Renal pelvis (tissue), 4 donors: ENCODE measurements around the gene CST6. TPM values are rescaled to one million over a fixed set of nuclear protein-coding genes. Genes with fewer than 3 reads are reported as not detected.
"Not testable (repeated sequence)": the region's sequence is repeated elsewhere in the genome, so short reads cannot be mapped to it uniquely, and the experiment has no call there.

Experiments used
- DNase-seq: peaks from one replicate; pipeline ENCODE4 v3.0.0-alpha.2; 2013
- polyA plus RNA-seq, 3 donors: library from polyadenylated mRNA; unstranded; fragments of 120-200 nt; gene quantifications; one replicate each; pipeline ENCODE4 v1.2.1, GENCODE V29; 2013; ENCODE audit not compliant: insufficient read length in 3 of 3

The CST6 gene
- polyA plus RNA-seq, 3 donors: not detected

DNA sequence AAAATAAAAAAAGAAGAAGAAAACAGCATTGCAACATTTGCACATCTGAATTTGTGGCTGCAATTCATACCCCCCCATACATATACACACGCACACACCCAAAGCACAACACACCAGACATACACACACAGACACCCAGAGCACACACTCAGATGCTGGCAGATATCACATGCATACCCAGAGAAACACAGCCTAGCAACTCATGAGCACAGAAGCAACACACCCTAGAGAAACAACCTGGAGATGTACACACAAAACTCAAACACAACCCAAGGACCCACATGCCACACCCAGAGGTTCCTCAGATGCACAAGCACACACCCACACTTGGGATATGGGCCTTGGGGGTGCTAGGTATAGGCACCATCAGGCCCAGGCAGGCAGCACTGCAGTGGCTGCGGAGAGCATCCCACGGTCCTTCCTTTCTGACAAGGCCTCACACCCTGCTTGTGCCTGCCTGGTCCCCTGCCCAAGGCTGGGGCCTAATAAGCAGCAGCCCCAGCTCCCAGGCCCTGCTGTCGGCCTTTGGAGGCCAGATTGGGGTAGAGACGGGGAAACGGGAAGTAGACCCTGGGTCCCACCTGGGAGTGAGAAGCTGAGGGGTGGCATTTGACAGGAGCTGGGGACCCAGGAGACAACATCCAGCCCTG is 3.1 kb downstream of the CST6 start:
- no peak for DNase-seq

DNA sequence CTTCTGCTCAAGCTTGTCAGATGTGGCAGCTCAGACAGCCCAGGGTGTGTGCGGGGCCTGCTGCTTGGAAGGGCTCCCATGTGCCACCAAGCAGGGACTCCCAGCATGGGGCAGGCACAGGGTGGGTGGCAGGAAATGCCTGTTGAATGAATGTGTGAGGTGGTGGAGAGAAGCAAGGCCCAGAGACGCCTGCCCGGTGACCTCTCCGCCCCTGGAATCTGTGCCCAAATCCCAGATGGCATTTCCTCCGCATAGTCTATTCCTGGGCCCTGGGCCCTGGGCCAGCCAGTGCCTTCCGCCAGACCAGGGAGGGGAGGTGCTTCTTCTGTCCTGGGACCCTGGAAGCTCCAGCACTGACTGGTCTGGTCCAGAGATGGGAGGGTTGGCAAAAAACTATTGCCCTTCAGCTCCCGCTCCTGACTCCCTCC is 3.7 kb downstream of the CST6 start:
- no peak for DNase-seq

DNA sequence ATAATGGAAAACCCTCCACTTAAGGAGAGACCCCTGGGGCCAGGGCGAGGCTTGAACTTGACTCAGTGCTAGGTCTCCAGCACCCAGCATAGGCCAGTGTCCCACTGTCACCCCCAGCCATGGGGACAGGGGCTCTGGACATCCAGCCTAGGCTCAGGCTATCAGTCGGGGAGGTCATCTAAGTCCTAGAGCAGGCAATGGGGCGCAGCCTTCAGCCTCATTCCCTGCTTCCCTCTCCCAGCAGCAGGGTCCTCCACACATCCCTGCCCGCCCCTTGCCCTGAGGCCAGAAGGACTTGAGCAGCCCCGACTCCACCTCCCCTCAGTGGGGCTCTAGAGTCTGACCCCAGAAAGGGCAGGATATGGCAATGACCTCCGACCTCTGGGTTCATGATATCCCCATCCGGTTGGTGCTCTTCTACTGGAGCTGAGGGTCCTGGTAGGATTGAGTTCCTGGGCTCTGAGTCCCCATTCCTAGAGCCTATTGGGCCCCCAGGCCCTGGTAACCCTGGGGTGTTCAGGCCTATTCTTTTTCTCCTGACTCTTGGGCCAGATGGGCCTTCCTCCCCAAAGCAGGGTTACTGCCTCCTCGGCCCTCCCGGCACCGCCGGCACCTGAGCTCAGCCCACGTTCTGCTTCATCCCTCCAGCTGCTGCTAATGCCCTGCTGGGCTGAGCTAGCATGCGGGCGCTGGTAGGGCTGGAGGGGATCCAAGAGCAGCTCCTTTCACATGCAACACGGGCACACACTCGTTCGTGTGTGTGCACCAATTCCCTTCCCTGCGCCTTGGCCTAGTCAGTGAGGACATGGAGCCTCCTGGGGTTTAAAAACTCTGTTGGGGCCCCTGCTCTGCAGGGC is 4.4 kb downstream of the CST6 start:
- DNase-seq: no peak

DNA sequence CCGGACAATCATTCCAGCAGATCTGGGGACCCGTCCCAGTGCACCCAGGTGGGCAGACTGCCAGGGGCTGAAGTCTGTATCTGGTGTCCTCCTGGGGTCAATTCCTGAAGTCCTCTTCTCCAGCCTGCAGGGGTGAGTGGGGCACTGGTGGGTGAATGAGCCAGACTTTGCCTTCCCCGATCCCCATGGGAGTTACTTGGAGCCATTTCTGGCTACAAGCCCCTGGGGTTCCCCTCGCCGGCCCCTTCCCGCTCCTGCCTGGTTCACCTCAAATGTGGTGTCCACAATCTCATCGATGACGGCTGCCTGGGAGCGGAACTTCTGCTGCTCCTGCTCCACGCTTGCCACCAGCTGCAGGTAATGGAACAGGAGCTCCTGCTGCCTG is 5.0 kb downstream of the CST6 start:
- DNase-seq: no peak

DNA sequence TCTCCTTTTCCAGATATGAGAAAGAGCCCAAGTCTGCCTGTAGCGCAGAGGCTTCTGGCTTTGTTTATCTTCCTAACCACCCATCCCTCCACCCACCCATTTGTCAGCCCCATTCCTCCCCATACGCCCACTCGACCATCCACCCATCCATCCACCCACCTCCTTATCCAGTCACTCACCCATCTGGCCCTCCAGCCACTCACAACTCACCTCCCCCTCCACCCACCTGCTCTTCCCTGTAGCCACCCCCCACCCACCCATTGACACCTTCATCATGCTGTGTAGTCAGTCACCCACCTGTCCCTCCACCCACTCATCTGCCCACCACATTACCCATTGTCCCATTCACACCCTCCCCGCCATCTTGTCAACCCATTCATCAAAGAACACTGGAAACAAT is 5.5 kb downstream of the CST6 start:
- DNase-seq: no peak

DNA sequence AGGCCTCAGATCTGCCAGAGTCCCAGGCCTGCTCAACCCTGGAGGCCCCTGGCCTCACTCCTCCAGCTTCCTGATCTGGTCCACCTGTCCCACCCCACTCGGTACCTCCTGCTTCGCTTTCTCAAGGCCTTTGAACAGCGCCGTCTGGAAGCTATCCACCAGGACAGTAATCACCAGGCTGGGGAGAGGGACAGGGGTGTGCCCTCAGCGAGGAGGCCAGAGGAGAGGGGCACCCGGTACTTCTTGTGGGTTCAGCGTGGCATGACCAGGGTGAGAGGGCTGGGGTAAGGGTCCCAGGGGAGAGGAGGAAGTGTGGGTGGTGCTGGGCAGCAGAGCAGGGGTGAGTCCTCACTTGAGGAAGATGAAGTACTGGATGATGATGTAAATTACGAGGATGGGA is 8.4 kb downstream of the CST6 start:
- no peak for DNase-seq

DNA sequence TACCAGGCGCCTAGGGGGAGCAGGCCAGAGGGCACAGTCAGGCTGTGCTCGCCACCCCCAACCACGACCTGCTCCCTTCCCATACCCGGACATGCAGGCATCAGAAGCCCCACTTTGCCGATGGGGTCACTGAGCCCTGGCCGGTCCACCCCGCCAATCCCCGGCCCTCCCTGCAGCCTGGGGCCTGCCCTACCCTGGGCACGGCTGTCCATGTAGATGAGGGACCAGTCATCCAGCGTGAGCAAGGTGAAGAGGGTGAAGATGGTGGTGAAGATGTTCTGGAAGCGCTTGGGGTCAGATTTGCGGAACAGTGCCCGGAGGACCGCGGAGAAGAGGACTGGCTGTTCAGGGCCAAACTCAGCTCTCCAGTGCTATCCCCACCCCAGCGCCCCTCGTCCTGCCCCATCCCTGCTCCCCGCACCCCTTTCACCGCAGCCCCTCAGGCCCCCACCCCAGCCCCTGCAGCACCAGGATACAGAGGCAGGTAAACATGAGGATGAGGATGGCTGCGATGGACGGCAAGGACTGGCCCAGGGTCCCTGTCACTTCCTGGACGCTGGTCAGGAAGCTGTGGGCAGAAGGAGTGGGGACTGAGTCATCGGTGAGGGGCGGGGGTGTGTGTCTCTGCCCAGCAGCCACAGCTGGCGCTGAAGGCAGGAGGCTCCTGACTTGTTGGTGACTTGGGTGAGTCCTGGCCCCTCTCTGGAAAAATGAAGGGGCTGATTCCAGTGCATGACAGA is 9.0 kb downstream of the CST6 start:
- no peak for DNase-seq

DNA sequence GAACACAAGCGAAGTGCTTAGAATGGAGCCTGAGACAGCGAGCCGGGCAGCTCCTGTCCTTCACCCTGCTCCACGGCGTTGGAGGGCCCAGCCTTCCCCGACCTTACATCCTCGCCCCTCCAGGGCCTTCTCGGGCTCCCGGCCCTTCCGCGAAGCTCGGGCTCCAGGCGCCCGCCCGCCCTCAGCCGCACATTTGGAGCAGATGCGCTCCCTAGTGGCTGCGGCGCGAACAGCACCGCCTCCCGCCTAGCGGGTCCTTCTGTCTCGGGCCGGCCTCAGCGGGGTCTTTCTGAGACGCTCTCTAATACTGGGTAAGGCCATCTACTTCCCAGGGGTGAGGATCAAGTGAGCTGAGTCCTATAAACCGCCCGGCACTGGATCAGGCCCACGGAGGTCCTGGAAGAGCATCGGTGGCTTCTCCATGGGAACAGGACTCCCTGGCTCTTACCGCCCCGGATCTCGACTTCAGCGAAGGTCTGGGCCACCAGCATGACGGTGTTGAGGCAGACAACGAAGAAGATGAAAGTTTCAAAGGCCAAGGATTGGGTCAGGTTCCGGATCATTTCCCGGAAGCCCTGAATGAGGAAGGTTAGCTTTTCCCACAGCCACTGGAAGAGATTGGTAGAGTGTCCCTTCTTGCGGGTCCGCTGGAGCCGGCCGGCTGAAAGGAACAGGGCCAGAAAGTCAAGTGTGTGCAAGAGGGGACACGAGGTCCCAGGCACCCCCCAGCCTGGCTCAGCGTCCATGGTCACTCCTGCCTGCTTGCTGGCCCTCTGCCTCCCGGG is 10.8 kb downstream of the CST6 start:
- peak; percentile 44 for DNase-seq

DNA sequence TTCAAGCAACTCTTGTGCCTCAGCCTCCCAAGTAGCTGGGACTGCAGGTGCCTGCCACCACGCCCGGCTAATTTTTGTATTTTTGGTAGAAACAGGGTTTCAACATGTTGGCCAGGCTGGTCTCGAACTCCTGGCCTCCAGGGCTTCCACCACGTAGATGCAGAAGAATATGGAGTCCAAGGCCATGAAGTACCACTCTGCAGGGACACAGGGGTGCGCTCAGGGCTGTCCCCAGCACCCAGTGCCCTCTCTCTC is 11.3 kb downstream of the CST6 start:
- not testable (repeated sequence) for DNase-seq

DNA sequence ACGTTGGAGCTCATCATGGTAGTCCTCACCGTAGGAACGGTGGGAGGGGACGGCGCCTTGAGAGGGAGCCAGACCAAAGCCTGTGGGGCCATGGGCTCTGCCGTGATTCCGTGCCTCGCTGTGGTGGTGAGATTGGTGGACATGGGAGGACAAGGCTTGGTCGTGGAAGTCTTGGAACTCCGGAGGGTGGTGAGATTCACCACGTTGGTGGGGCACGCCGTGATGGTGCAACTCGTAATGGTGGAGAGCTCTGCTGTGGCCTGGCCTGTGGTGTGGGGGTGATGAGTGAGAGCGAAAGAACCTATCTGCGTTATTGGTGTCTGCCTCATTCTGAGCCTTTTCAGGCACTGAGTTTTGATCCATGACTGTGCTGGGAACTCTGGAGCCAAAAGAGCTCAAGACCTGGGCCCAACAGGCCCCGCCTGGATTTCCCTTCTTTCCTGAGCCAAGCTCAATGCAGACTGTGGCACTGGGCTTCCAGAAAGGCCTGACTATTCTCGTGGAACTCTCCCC is 14.3 kb downstream of the CST6 start, which contains the start of gene CATSPER1:
CATSPER1 (minus strand) TSS at position 463 of the 513 bp plus-strand sequence; CDS start at position 363, 100 bp downstream.
- no peak for DNase-seq

DNA sequence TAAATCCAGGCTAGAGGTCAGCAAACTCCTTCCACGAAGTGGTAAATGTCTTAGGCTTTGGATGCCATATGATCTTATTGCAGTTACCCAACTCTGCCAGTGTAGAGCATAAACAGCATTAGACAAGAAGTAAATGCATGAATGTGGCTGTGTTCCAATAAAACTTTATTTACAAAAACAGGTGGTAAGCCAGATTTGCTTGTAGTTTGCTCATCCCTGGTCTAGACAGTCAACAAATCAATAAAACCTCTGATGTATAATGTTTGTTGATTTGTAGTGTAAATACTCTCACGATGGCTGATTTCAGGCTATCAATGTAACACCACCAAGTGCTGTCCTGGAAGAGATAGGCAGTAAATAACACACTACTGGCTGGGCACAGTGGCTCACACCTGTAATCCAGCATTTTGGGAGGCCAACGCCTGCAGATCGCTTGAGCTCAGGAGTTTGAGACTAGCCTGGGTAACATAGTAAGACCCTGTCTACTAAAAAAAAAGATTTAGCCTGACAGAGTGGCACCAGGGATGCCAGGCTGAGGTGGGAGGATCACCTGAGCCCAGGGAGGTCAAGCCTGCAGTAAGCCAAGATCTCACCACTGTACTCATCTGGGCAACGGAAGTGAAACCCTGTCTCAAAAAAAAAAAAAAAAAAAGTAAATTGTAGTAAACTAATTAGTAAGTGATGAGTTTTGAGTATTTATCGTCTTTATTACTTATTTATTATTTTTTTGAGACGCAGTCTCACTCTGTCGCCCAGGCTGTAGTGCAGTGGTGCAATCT is 21.3 kb downstream of the CST6 start:
- no peak for DNase-seq

DNA sequence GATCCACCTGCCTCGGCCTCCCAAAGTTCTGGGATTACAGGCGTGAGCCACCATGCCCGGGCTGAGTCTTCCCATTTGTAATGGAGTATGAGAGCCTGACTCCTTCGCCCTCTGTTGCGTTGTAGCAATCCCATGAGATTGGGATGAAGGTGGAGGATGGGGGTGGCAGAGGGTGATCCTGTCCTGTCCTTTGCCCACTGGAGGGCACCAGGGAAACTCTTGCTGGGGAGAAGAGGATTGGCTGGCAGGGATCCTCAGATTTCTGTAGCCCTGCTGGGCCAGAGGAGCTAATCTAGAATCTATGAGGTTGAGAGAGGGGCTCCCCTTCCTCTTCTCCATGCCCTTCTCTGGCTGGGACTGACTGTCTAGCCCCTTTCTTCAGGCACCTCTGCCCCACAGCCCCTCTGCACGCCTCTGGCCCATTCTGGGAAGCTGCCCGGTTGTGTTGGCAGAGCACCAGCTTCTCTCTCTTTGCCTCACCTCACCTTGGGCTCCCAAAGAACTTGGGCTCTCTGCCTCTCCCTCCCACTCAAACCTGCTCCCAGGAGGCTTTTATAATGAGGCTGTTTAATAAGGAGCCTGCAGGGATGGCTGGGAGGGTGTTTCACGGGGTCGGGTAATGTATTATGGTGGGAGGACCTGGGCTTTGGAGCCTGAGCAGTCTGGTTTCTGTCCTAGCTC is 24.0 kb downstream of the CST6 start:
- no peak for DNase-seq

DNA sequence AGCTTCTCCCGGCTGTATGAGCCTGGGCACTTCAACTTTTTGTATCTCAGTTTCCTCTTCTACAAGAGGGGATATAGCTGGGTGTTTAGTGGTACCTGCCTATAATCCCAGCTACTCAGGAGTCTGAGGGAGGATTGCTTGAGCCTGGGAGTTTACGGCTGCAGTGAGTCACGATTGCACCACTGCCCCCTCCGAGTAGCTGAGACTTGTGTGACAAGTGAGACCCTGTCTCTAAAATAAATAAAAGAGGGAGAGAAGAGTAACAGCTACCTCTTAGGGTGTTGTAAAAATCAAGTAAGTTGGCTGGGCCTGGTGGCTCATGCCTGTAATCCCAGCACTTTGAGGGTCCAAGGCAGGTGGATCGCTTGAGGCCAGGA is 24.5 kb downstream of the CST6 start:
- no peak for DNase-seq

DNA sequence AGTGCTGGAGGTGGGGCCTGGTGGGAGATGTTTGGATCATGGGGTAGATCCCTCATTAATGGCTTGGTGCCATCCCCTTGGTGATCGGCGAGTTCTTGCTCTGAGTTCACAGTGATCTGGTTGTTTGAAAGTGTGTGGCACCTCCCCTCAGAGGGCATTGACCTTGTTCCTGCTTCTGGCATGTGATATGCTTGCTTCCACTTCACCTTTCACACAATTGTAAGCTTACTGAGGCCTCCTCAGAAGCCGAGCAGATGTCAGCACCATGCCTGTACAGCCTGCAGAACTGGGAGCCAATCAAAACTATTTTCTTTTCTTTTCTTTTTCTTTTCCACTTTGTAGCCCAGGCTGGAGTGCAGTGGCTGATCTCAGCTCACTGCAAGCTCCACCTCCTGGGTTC is 25.5 kb downstream of the CST6 start:
- DNase-seq: no peak

DNA sequence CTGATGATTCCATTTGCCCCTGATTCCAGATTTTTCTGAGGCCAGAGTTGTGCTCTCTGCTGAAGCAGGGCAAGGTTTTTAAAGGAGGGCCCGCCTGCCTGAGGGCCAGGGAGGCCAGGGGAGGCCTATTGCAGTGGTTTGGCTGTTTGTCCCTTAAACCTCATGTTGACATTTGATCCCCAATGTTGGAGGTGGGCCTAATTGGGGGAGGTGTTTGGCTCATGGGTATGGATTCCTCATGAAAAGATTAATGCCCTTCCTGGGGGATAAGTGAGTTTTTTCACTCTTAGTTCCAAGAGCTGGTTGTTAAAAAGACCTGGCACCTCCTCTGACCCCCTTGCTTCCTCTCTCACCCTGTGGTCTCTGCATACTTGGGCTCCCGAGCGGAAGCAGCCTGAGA is 28.0 kb downstream of the CST6 start:
- DNase-seq: no peak

DNA sequence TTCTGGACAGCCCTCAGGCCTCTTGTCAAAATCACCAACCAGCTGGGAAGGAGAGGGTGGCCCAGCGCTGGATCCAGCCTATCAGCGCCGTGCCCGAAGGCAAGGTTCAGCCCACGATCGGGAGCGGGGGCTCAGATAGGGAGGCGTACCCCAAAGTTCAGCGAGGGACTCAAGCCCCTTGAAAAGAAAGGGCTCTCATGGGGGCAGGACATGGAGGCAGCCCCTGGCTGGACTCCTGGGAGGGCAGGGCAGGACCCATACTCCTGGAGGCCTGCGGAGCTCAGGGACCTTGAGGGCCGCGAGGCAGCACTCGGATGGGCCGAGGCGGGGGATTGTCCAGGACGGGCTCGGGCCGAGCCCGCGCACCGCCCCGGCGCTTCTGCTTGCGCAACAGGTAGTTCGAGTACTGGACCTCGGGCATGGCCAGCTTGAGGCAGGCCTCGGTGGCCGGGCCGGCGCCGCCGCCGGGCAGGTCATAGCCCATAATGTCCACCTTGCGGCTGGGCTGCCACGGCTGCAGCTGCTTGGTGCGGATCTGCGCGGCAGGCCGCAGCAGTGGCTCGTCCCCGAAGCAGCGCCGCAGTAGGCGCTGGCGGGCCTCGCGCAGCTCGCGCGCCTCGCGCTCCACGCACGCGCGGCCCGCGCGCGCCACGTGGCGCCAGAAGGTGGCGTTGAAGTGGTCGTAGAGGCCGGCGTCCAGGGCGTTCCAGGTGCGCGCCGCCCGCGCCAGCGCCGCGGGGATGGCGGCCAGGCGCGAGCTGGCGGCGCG is 30.6 kb downstream of the CST6 start:
- no peak for DNase-seq

DNA sequence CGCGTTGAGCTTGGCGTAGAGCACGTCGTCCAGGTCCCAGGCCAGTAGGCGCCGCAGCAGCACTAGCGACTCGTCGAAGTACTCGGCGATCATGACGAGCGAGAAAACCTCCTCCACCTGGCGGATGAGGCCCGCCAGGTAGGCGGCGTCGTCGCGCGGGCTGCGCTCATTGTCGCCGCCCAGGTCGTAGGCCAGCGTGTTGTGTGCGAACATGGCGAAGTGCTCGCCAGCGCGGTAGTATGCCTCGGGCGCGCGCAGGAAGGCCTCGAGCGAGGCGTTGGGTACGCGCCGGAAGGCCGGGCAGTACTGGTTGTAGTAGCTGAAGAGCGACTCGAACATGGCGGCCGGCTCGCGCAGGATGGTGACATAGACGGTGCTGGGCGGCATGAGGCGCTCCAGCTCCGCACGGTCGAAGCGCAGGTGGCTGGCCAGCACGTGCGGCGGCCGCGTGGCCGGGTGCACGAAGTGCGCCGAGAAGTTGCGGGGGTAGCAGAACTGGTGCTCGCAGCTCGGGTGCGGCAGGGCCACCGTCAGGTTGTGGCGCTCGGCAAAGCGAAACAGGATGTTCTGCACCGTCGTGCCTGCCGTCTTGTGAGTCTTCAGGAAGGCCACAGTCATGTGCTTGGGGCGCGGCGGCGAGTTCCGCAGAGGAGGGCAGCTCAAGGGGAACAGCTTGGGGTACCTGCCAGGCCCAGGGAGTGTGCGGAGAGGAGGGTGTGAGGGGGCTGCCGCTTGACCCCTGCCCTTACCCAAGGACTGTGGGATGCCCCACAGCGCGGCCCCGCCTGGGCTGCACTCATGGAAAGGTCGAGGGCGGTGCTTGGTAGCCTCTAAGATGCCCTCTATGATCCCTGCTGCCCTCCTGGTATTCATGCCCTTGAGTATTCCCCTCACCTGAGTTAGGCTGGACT is 31.4 kb downstream of the CST6 start:
- DNase-seq: no peak

DNA sequence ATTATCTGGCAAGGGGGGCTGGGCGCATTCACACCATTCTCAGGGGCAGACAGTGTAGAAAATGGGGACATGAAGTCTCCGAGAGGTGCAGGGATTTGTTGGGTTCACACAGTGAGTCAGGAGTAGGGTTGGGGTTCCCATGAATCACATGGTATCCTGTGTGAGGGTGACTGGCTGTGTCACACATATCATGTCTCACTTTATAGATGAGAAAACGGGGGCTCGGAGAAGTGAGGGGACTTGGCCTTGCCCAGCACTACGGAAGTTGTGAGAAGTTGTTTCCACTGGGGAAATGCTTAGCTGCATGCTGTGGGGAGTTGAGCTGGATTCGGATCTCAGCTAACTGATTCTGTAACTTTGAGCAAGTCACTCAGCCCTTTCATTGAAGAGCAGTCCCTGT is 32.9 kb downstream of the CST6 start:
- DNase-seq: no peak

DNA sequence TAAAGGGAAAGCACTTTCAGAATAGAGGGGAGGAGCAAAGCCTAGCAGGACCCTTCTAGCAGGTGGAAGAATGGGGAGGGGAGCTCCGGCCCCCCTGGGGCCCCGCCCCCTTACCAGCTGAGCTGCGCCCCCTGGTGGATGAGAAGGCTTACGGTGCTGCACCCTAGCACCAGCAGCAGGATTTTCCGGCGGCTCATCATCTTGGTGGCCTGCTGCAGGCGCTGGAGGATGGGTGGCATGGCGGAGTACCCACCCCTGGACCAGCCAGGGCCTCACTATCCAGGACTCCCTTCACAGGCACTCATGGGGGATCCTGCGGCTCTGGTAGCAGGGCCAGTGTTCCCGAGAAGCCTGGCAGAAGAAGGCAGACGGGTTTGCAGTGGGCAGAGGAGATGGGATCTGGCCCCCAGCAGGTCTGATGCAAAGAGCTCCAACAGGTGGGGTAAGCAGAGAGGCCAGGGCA is 33.4 kb downstream of the CST6 start:
- peak; percentile 64 for DNase-seq
